Activated naive CD4-positive, alpha-beta T cell treated with anti-CD3 and anti-CD28 coated beads for 36 hours (primary cell): ENCODE data around the gene CDC42BPA. TPM values are rescaled to one million over a fixed set of nuclear protein-coding genes. Genes with fewer than 3 reads are reported as not detected.
"Not testable (repeated sequence)": the region's sequence is repeated elsewhere in the genome, so short reads cannot be mapped to it uniquely, and the experiment has no call there.

Experiments
- CTCF ChIA-PET: fragments of 350-600 bp; sonication (Branson Sonifier 250); formaldehyde crosslinking; loops from one replicate; lab custom pipeline; 2021; ENCODE audit warnings: antibody characterized with exemption; lab: Charles Lee
- DNase-seq: peaks from one replicate; pipeline ENCODE4 v3.0.0-alpha.2; 2020
- H3K27ac Mint-ChIP-seq: one replicate; pipeline ENCODE4 v1.8.0; 2021; ENCODE audit warnings: mild to moderate bottlenecking, mixed read lengths
- H3K27me3 Mint-ChIP-seq: one replicate; pipeline ENCODE4 v1.8.0; 2021; ENCODE audit warnings: low read depth, mixed read lengths
- H3K36me3 Mint-ChIP-seq: one replicate; pipeline ENCODE4 v1.8.0; 2021; ENCODE audit warnings: low read depth, mixed read lengths
- H3K4me1 Mint-ChIP-seq: one replicate; pipeline ENCODE4 v1.8.0; 2021; ENCODE audit warnings: low read depth, mixed read lengths
- H3K4me3 Mint-ChIP-seq: one replicate; pipeline ENCODE4 v1.8.0; 2021; ENCODE audit warnings: mild to moderate bottlenecking, moderate library complexity, mixed read lengths
- H3K9me3 Mint-ChIP-seq: one replicate; pipeline ENCODE4 v1.8.0; 2021; ENCODE audit warnings: mixed read lengths
- intact Hi-C: fragments of 100-400 bp; cut with micrococcal nuclease; formaldehyde crosslinking; loops from one replicate; pipeline ENCODE4 v1.15.1; 2023
- total RNA-seq, 2 experiments: library from RNA; stranded (reverse); gene quantifications; one replicate each; pipeline ENCODE4 v1.2.3, GENCODE V29; 2021

Gene CDC42BPA
- total RNA-seq, 2 experiments from 2014 or later, result 5.0 to 5.8 TPM

GRCh38 chr1:227353186-227353585 lies 34.9 kb upstream of the CDC42BPA start:
- H3K27me3 Mint-ChIP-seq, result no peaks in the 10 kb centered on the region
- no peaks in the 10 kb centered on the region for H3K36me3 Mint-ChIP-seq
- CTCF ChIA-PET, result no interaction called here
- H3K27ac Mint-ChIP-seq, result no peak overlapping the region
- intact Hi-C loops, result no loop called here
- H3K4me1 Mint-ChIP-seq, result no peaks in the 10 kb centered on the region
- DNase-seq, result no peak
- no peak overlapping the region for H3K4me3 Mint-ChIP-seq
- H3K9me3 Mint-ChIP-seq, result no peaks in the 10 kb centered on the region

GRCh38 chr1:227352164-227352563 lies 33.9 kb upstream of the CDC42BPA start:
- H3K9me3 Mint-ChIP-seq, intact Hi-C loops, H3K4me1 Mint-ChIP-seq, H3K4me3 Mint-ChIP-seq, H3K36me3 Mint-ChIP-seq, H3K27ac Mint-ChIP-seq, DNase-seq, H3K27me3 Mint-ChIP-seq: not testable (repeated sequence)
- CTCF ChIA-PET, result interaction anchor here (0.8 kb wide), 1 partner anchor 71 kb away, joined by 11 read pairs; no protein-coding TSS in a partner anchor

- no peaks in the 10 kb centered on the region for H3K4me1 Mint-ChIP-seq
- H3K36me3 Mint-ChIP-seq, result no peaks in the 10 kb centered on the region
- no peak for DNase-seq
- H3K27ac Mint-ChIP-seq, result no peak overlapping the region
- H3K9me3 Mint-ChIP-seq, result no peaks in the 10 kb centered on the region
- H3K4me3 Mint-ChIP-seq, result no peak overlapping the region
- H3K27me3 Mint-ChIP-seq, result no peaks in the 10 kb centered on the region
- intact Hi-C loops, result no loop called here
- CTCF ChIA-PET, result no interaction called here
Observed at GRCh38 chr1:227351443-227351842, 33.2 kb upstream of the CDC42BPA start.

- H3K9me3 Mint-ChIP-seq, result no peaks in the 10 kb centered on the region
- CTCF ChIA-PET, result interaction anchor here (0.6 kb wide), 1 partner anchor 53 kb away, joined by 3 read pairs; no protein-coding TSS in a partner anchor
Observed at GRCh38 chr1:227349967-227350366, 31.7 kb upstream of the CDC42BPA start.

GRCh38 chr1:227343727-227344551 lies 25.6 kb upstream of the CDC42BPA start:
- no peak for DNase-seq
- H3K36me3 Mint-ChIP-seq, result no peaks in the 10 kb centered on the region
- H3K4me1 Mint-ChIP-seq, result no peaks in the 10 kb centered on the region
- H3K4me3 Mint-ChIP-seq, result no peak overlapping the region
- intact Hi-C loops, result no loop called here
- CTCF ChIA-PET, result no interaction called here
- H3K9me3 Mint-ChIP-seq, result no peaks in the 10 kb centered on the region
- H3K27ac Mint-ChIP-seq, result no peak overlapping the region
- H3K27me3 Mint-ChIP-seq, result no peaks in the 10 kb centered on the region

More at GRCh38 chr1:227349967-227350366, 31.7 kb upstream of the CDC42BPA start:
- intact Hi-C loops, result no loop called here
- Mint-ChIP-seq H3K4me1 (no peaks in the 10 kb centered on the region), H3K27ac (no peak overlapping the region), H3K4me3 (no peak overlapping the region), H3K27me3 (no peaks in the 10 kb centered on the region), H3K36me3 (no peaks in the 10 kb centered on the region)
- no peak for DNase-seq

- CTCF ChIA-PET, result no interaction called here
- H3K27ac Mint-ChIP-seq, result no peak overlapping the region
- H3K27me3 Mint-ChIP-seq, result no peaks in the 10 kb centered on the region
- H3K9me3 Mint-ChIP-seq, result no peaks in the 10 kb centered on the region
- no peaks in the 10 kb centered on the region for H3K4me1 Mint-ChIP-seq
- H3K36me3 Mint-ChIP-seq, result no peaks in the 10 kb centered on the region
- intact Hi-C loops, result no loop called here
- no peak for DNase-seq
- no peak overlapping the region for H3K4me3 Mint-ChIP-seq
Observed at GRCh38 chr1:227343206-227343605, 24.9 kb upstream of the CDC42BPA start.

- no peak overlapping the region for H3K4me3 Mint-ChIP-seq
- H3K9me3 Mint-ChIP-seq, result no peaks in the 10 kb centered on the region
- intact Hi-C loops, result no loop called here
- H3K27me3 Mint-ChIP-seq, result no peaks in the 10 kb centered on the region
- CTCF ChIA-PET, result no interaction called here
- no peaks in the 10 kb centered on the region for H3K36me3 Mint-ChIP-seq
- DNase-seq, result no peak
- no peaks in the 10 kb centered on the region for H3K4me1 Mint-ChIP-seq
- H3K27ac Mint-ChIP-seq, result no peak overlapping the region
Observed at GRCh38 chr1:227342075-227342829, 24.0 kb upstream of the CDC42BPA start.

GRCh38 chr1:227336136-227336535 lies 17.8 kb upstream of the CDC42BPA start:
- H3K9me3 Mint-ChIP-seq, DNase-seq, intact Hi-C loops, CTCF ChIA-PET, H3K4me3 Mint-ChIP-seq, H3K36me3 Mint-ChIP-seq, H3K4me1 Mint-ChIP-seq, H3K27me3 Mint-ChIP-seq, H3K27ac Mint-ChIP-seq: not testable (repeated sequence)

- Mint-ChIP-seq H3K27me3 (peaks cover 5% of the 10 kb centered on the region), H3K4me3 (no peak overlapping the region), H3K4me1 (no peaks in the 10 kb centered on the region), H3K27ac (no peak overlapping the region), H3K9me3 (peaks cover 8% of the 10 kb centered on the region), H3K36me3 (no peaks in the 10 kb centered on the region)
- intact Hi-C loops, result no loop called here
- no peak for DNase-seq
- CTCF ChIA-PET, result interaction anchor here (0.6 kb wide), 1 partner anchor 1136 kb away, joined by 3 read pairs; no protein-coding TSS in a partner anchor
Observed at GRCh38 chr1:227335242-227336020, 17.1 kb upstream of the CDC42BPA start.

- no peak for DNase-seq
- Mint-ChIP-seq H3K27ac (no peak overlapping the region), H3K27me3 (peaks cover 9% of the 10 kb centered on the region), H3K9me3 (peaks cover 8% of the 10 kb centered on the region), H3K36me3 (no peaks in the 10 kb centered on the region), H3K4me1 (no peaks in the 10 kb centered on the region), H3K4me3 (no peak overlapping the region)
- CTCF ChIA-PET, result no interaction called here
- intact Hi-C loops, result no loop called here
Observed at GRCh38 chr1:227333423-227333822, 15.1 kb upstream of the CDC42BPA start.

GRCh38 chr1:227330279-227331076 lies 12.2 kb upstream of the CDC42BPA start:
- CTCF ChIA-PET, result interaction anchor here (0.6 kb wide), 1 partner anchor 446 kb away, joined by 3 read pairs; no protein-coding TSS in a partner anchor
- Mint-ChIP-seq H3K27ac (no peak overlapping the region), H3K4me1 (no peaks in the 10 kb centered on the region), H3K36me3 (no peaks in the 10 kb centered on the region), H3K9me3 (peaks cover 8% of the 10 kb centered on the region), H3K27me3 (peaks cover 9% of the 10 kb centered on the region), H3K4me3 (no peak overlapping the region)
- intact Hi-C loops, result no loop called here
- DNase-seq, result no peak
